Suprapubic skin (tissue), 4 donors: ENCODE data around the gene IMPA2.

ENCODE experiments used
- POLR2A ChIP-seq, 2 donors: fragments of 450-650 bp; IDR thresholded peaks; one replicate each; pipeline ENCODE4 v1.6.1; 2017; ENCODE audit warnings: antibody characterized with exemption in 2 of 2, mild to moderate bottlenecking in 2 of 2, moderate library complexity in 2 of 2
- POLR2AphosphoS5 ChIP-seq, 3 donors: sonication (generic); formaldehyde crosslinking; IDR thresholded peaks; one replicate each; pipeline ENCODE4 v1.6.1; 2017; ENCODE audit warnings: antibody characterized with exemption in 3 of 3
- TF ChIP-seq, protein P1 (sequence below), 2 donors: fragments of 200-600 bp in 1 of 2; fragments of 450-650 bp in 1 of 2; sonication (generic) in 1 of 2; IDR thresholded peaks; one replicate each; pipeline ENCODE4 v1.5.1; 2016 to 2019; ENCODE audit warnings: antibody characterized with exemption in 2 of 2, mild to moderate bottlenecking in 1 of 2, moderate library complexity in 1 of 2

DNA sequence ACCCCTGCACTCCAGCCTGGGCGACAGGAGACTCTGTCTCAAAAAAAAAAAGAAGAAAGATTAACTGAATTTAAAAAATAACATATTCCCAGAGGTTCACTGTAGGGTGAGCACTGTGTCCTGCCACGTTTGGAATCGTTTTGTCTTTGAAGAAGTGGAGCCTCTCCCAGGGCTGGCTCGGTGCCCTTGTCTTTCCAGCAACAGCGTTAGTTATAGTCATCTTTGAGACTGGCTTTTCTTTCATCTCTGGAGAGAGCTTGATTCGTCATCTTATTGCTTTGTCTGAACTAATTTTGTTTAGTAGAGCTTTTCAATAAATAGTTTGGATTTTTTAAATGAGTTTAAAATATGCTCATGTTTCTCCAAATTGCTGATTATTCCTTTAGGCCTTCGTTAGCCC, 50.5 kb downstream of the IMPA2 start:
- TF ChIP-seq, protein P1, sequence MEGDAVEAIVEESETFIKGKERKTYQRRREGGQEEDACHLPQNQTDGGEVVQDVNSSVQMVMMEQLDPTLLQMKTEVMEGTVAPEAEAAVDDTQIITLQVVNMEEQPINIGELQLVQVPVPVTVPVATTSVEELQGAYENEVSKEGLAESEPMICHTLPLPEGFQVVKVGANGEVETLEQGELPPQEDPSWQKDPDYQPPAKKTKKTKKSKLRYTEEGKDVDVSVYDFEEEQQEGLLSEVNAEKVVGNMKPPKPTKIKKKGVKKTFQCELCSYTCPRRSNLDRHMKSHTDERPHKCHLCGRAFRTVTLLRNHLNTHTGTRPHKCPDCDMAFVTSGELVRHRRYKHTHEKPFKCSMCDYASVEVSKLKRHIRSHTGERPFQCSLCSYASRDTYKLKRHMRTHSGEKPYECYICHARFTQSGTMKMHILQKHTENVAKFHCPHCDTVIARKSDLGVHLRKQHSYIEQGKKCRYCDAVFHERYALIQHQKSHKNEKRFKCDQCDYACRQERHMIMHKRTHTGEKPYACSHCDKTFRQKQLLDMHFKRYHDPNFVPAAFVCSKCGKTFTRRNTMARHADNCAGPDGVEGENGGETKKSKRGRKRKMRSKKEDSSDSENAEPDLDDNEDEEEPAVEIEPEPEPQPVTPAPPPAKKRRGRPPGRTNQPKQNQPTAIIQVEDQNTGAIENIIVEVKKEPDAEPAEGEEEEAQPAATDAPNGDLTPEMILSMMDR (IDR thresholded peaks at IDR 0.05): no peak
- TF ChIP-seq POLR2AphosphoS5 (IDR thresholded peaks at IDR 0.05) (no peak), POLR2A (IDR thresholded peaks at IDR 0.05) (no peak)
